A549 (cell line): ENCODE data around the gene ZC3H13. TPM values are rescaled to one million over a fixed set of nuclear protein-coding genes. Genes with fewer than 3 reads are reported as not detected.

Source experiments
- ATAC-seq, 2 experiments: fragments of 200-7000 bp in 1 of 2; fragments of >200 bp in 1 of 2; cut with Nextera tagmentation in 1 of 2; cut with Tn5 transposase in 1 of 2; 3 replicates each; pipeline versions ENCODE4 v1.8.0 to v1.9.1; 2018 to 2020; ENCODE audit warnings: mild to moderate bottlenecking in 1 of 2, moderate library complexity in 1 of 2
- CTCF ChIA-PET: fragments of 300-600 bp; sonication (Branson Sonifier 250); formaldehyde crosslinking; extraction: SDS; loops from one replicate; lab custom pipeline; 2021; ENCODE audit warnings: antibody characterized with exemption, inconsistent platforms; lab: Yijun Ruan, JAX
- POLR2A ChIA-PET: fragments of 350-600 bp; formaldehyde crosslinking; extraction: SDS; loops from one replicate; lab custom pipeline; 2021; ENCODE audit warnings: antibody characterized with exemption, inconsistent platforms; lab: Yijun Ruan, JAX
- DNase-seq, 2 experiments: peaks; one replicate each; pipeline versions ENCODE4 v3.0.0 to v3.0.0-alpha.2; 2011 to 2016; ENCODE audit warnings: low read depth in 1 of 2, low spot score in 1 of 2
- FAIRE-seq: peaks from 2 replicates; lab custom pipeline; 2011; peaks lifted over from hg19 to GRCh38; lab: Jason Lieb, UNC
- H3K27ac ChIP-seq, 2 experiments: fragments of >200 bp; sonication (Bioruptor Twin); formaldehyde crosslinking; 3 replicates each; pipeline ENCODE4 v1.5.1; 2016 to 2017
- H3K4me1 ChIP-seq: fragments of >200 bp; sonication (Bioruptor Twin); formaldehyde crosslinking; 3 replicates; pipeline ENCODE4 v1.6.1; 2016
- H3K4me2 ChIP-seq: fragments of >200 bp; sonication (Bioruptor Twin); formaldehyde crosslinking; 3 replicates; pipeline ENCODE4 v1.6.1; 2016
- H3K4me3 ChIP-seq: fragments of >200 bp; sonication (Bioruptor Twin); formaldehyde crosslinking; 3 replicates; pipeline ENCODE4 v1.5.1; 2016
- H3K9me3 ChIP-seq: fragments of >200 bp; sonication (Bioruptor Twin); formaldehyde crosslinking; 3 replicates; pipeline ENCODE4 v1.6.1; 2016
- BCL3 ChIP-seq: fragments of >200 bp; sonication (Bioruptor Twin); formaldehyde crosslinking; IDR thresholded peaks from 3 replicates; pipeline ENCODE4 v1.6.1; 2016
- CEBPB ChIP-seq, 2 experiments: fragments of >200 bp in 1 of 2; sonication (Bioruptor Twin) in 1 of 2; formaldehyde crosslinking in 1 of 2; IDR thresholded peaks; 2 replicates each; pipeline ENCODE4 v1.6.1; 2012 to 2016
- EHMT2 ChIP-seq: fragments of 200-600 bp; sonication (generic); IDR thresholded peaks from 2 replicates; pipeline ENCODE4 v1.6.1; 2016; ENCODE audit warnings: antibody characterized with exemption, low read depth, mild to moderate bottlenecking, moderate library complexity
- EP300 ChIP-seq, 2 experiments: fragments of >200 bp; sonication (Bioruptor Twin); formaldehyde crosslinking; IDR thresholded peaks; 2 replicates in 1 of 2; 3 replicates in 1 of 2; pipeline ENCODE4 v1.6.1; 2016 to 2017
- ESRRA ChIP-seq: fragments of 150-350 bp; IDR thresholded peaks from 2 replicates; pipeline ENCODE4 v1.6.1; 2014; ENCODE audit warnings: mild to moderate bottlenecking, low read length, borderline replicate concordance
- FOXS1 ChIP-seq: fragments of 250-450 bp; sonication (Bioruptor Pico); IDR thresholded peaks from 2 replicates; pipeline ENCODE4 v1.5.0; 2020; ENCODE audit warnings: mild to moderate bottlenecking, moderate library complexity
- GATA3 ChIP-seq: IDR thresholded peaks from 2 replicates; pipeline ENCODE4 v1.6.1; 2012; ENCODE audit warnings: borderline replicate concordance
- HDAC2 ChIP-seq: fragments of 200-600 bp; sonication (generic); IDR thresholded peaks from 2 replicates; pipeline ENCODE4 v1.6.1; 2016
- HES2 ChIP-seq: fragments of >200 bp; sonication (Bioruptor Twin); formaldehyde crosslinking; IDR thresholded peaks from 2 replicates; pipeline ENCODE4 v1.6.1; 2016
- KDM1A ChIP-seq: fragments of 200-600 bp; sonication (generic); IDR thresholded peaks from 2 replicates; pipeline ENCODE4 v1.6.1; 2016; ENCODE audit warnings: low read depth, mild to moderate bottlenecking
- MAZ ChIP-seq: fragments of 150-350 bp; IDR thresholded peaks from 2 replicates; pipeline ENCODE4 v1.6.1; 2014; ENCODE audit warnings: antibody characterized with exemption, low read depth, low read length, borderline replicate concordance
- MYC ChIP-seq: IDR thresholded peaks from 2 replicates; pipeline ENCODE4 v1.6.1; 2012; ENCODE audit warnings: mild to moderate bottlenecking, inconsistent platforms, low read length, improper control_type of control experiment, borderline replicate concordance
- POLR2AphosphoS2 ChIP-seq: conservative IDR thresholded peaks from 2 replicates; pipeline ENCODE4 v1.6.1; 2012; ENCODE audit warnings: low read length, improper control_type of control experiment, inconsistent platforms
- REST ChIP-seq: fragments of 200-600 bp; sonication (generic); IDR thresholded peaks from 2 replicates; pipeline ENCODE4 v1.6.1; 2016; ENCODE audit warnings: antibody characterized with exemption, mild to moderate bottlenecking, moderate library complexity
- ZSCAN20 ChIP-seq: fragments of 250-450 bp; sonication (Bioruptor Pico); IDR thresholded peaks from 2 replicates; pipeline ENCODE4 v1.8.0; 2022; ENCODE audit warnings: mild to moderate bottlenecking, moderate library complexity
- WGBS: methylation state at CpG from one replicate; pipeline ENCODE4 v1.1.6; 2017; ENCODE audit errors: missing lambda C conversion rate; 5-methylcytosine and 5-hydroxymethylcytosine counted together
- polyA plus RNA-seq, 4 experiments: library from polyadenylated mRNA; depleted of rRNA in 3 of 4; stranded (reverse); fragments of >200 nt; fragmentation: RNase III in 1 of 4; extraction: RNeasy Plus Mini Kit Qiagen cat#74134 plus additional on column Dnase treatment in 1 of 4; gene quantifications; 2 replicates in 3 of 4; 3 replicates in 1 of 4; pipeline ENCODE4 v1.2.3, GENCODE V29; 2011 to 2017
- TF ChIP-seq, protein P1 (sequence below): fragments of >200 bp; sonication (Bioruptor Twin); formaldehyde crosslinking; IDR thresholded peaks from 3 replicates; pipeline ENCODE4 v1.5.1; 2016
- TF ChIP-seq, protein P2 (sequence below): fragments of 250-450 bp; sonication (Bioruptor Pico); IDR thresholded peaks from 2 replicates; pipeline ENCODE4 v1.5.0; 2021; ENCODE audit warnings: mild to moderate bottlenecking, moderate library complexity, borderline replicate concordance
- TF ChIP-seq, protein P3 (sequence below): fragments of 250-450 bp; sonication (Bioruptor Pico); IDR thresholded peaks from 2 replicates; pipeline ENCODE4 v1.5.0; 2020; ENCODE audit warnings: low read depth, mild to moderate bottlenecking, moderate library complexity

Gene ZC3H13
- polyA plus RNA-seq, 2 of the 4 experiments (the other 2 are of a cell fraction), result 9.5 to 17.5 TPM

DNA sequence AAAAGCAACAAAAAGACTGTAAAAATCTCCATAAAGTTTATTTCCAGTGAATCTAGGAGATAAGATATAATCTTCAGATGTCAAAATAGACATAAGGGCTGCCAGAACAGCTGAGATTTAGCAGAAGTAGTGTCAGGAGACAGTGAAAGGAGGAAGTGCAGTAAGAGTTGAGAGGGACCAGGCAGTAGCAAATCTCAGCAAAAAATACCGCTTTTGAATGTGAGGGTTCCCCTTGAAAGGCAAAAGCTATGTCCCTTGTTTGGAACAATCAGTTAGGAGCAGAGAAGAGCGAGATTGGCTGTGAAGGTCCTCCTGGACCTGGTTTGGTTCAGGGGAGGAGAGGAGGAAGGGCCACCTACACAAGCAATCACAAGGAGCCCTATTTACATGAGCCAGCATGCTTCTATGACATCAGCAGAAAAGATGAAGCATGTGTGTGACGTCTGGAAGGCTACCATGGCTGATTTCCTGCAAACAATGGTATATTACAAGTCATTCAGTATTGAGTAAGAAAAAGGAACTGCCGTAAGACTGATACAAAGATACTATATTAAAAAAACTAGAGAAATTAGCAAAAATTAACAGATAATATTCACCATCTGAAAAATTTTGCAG is 102.1 kb downstream of the ZC3H13 start:
- ATAC-seq, result no peak
- Histone ChIP-seq H3K4me2 (no peak overlapping the region), H3K4me1 (no peaks in the 10 kb centered on the region), H3K9me3 (no peaks in the 10 kb centered on the region), H3K27ac (no peak overlapping the region), H3K4me3 (no peak overlapping the region)
- 90% methylated on average over 4 of the region's 4 CpGs for WGBS
- CTCF ChIA-PET, result no interaction called here
- POLR2A ChIA-PET, result no interaction called here
- no peak for FAIRE-seq
- DNase-seq, result no peak
- TF ChIP-seq EP300 (IDR thresholded peaks at IDR 0.05) (no peak), CEBPB (IDR thresholded peaks at IDR 0.05) (no peak), ZSCAN20 (CRISPR knock-in tag) (no peak)

DNA sequence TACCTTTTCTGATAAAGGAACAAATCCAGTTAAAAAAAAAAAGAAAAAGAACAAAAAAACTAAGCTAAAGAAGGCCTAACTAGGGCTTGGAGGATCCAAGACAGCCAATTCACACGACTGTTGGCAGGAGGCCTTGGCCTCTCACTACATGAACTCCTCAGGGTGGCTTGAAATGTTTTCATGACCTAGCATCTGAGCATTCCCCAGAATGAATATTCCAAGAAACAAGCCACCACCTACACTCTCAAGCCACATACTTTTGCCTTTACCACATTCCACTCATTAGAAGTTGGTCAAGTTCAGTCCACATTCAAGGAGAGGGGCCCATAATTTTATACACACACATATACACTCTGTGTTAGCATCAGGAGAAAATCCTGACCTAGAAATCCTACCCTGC is 103.4 kb downstream of the ZC3H13 start:
- Histone ChIP-seq H3K4me1 (no peaks in the 10 kb centered on the region), H3K4me2 (no peak overlapping the region), H3K4me3 (no peak overlapping the region), H3K9me3 (no peaks in the 10 kb centered on the region), H3K27ac (no peak overlapping the region)
- ChIA-PET CTCF (no interaction called here), POLR2A (no interaction called here)
- no peak for DNase-seq
- FAIRE-seq, result no peak
- ATAC-seq, result no peak
- 88% methylated on average over 1 of the region's 1 CpG for WGBS
- TF ChIP-seq MYC, result no peak
- no peak for TF ChIP-seq FOXS1 (CRISPR knock-in tag)
- no peak for TF ChIP-seq EHMT2
- TF ChIP-seq KDM1A, result no peak
- TF ChIP-seq, protein P1, sequence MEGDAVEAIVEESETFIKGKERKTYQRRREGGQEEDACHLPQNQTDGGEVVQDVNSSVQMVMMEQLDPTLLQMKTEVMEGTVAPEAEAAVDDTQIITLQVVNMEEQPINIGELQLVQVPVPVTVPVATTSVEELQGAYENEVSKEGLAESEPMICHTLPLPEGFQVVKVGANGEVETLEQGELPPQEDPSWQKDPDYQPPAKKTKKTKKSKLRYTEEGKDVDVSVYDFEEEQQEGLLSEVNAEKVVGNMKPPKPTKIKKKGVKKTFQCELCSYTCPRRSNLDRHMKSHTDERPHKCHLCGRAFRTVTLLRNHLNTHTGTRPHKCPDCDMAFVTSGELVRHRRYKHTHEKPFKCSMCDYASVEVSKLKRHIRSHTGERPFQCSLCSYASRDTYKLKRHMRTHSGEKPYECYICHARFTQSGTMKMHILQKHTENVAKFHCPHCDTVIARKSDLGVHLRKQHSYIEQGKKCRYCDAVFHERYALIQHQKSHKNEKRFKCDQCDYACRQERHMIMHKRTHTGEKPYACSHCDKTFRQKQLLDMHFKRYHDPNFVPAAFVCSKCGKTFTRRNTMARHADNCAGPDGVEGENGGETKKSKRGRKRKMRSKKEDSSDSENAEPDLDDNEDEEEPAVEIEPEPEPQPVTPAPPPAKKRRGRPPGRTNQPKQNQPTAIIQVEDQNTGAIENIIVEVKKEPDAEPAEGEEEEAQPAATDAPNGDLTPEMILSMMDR, result no peak
- TF ChIP-seq GATA3, result no peak
- TF ChIP-seq, protein P2, sequence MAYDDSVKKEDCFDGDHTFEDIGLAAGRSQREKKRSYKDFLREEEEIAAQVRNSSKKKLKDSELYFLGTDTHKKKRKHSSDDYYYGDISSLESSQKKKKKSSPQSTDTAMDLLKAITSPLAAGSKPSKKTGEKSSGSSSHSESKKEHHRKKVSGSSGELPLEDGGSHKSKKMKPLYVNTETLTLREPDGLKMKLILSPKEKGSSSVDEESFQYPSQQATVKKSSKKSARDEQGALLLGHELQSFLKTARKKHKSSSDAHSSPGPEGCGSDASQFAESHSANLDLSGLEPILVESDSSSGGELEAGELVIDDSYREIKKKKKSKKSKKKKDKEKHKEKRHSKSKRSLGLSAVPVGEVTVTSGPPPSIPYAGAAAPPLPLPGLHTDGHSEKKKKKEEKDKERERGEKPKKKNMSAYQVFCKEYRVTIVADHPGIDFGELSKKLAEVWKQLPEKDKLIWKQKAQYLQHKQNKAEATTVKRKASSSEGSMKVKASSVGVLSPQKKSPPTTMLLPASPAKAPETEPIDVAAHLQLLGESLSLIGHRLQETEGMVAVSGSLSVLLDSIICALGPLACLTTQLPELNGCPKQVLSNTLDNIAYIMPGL (CRISPR knock-in tag), result no peak
- no peak for TF ChIP-seq REST
- TF ChIP-seq ESRRA, result no peak
- TF ChIP-seq MAZ, result no peak
- TF ChIP-seq BCL3, result no peak
- TF ChIP-seq, protein P3, sequence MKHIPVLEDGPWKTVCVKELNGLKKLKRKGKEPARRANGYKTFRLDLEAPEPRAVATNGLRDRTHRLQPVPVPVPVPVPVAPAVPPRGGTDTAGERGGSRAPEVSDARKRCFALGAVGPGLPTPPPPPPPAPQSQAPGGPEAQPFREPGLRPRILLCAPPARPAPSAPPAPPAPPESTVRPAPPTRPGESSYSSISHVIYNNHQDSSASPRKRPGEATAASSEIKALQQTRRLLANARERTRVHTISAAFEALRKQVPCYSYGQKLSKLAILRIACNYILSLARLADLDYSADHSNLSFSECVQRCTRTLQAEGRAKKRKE (CRISPR knock-in tag), result no peak
- TF ChIP-seq HDAC2, result no peak
- TF ChIP-seq HES2, result no peak
- TF ChIP-seq EP300 (IDR thresholded peaks at IDR 0.05), result no peak
- TF ChIP-seq POLR2AphosphoS2, result no peak
